ENCODE data around the gene PALMD.

DNA sequence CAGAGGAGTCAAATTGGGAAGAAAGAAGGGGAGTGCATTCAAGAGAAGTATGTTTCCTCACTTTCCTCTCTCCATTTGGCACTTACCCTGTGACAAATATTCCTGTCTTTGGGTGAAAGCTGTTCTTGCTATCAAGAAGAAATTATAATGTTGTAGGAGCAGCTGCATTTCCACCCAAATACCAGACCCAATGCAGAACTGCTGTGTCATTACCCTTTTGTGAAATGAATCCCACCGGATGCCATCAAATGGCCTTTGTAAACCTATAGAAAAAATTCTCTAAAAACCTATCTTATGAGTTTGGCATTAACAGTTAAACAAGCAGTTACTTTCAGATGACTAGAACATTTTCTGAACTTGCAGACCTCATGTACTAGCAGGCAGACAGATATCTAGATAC lies 16.7 kb upstream of the PALMD start:
- no peak for TF ChIP-seq TCF12 (IDR thresholded peaks at IDR 0.05; ENCODE audit: low read depth, low read length)
- no peak for TF ChIP-seq EP300 (IDR thresholded peaks at IDR 0.05; ENCODE audit: borderline replicate concordance in 1 of 2, low read depth in 2 of 2, low read length in 2 of 2)
- TF ChIP-seq, protein P1, sequence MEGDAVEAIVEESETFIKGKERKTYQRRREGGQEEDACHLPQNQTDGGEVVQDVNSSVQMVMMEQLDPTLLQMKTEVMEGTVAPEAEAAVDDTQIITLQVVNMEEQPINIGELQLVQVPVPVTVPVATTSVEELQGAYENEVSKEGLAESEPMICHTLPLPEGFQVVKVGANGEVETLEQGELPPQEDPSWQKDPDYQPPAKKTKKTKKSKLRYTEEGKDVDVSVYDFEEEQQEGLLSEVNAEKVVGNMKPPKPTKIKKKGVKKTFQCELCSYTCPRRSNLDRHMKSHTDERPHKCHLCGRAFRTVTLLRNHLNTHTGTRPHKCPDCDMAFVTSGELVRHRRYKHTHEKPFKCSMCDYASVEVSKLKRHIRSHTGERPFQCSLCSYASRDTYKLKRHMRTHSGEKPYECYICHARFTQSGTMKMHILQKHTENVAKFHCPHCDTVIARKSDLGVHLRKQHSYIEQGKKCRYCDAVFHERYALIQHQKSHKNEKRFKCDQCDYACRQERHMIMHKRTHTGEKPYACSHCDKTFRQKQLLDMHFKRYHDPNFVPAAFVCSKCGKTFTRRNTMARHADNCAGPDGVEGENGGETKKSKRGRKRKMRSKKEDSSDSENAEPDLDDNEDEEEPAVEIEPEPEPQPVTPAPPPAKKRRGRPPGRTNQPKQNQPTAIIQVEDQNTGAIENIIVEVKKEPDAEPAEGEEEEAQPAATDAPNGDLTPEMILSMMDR (IDR thresholded peaks at IDR 0.05; ENCODE audit: control extremely low read depth in 1 of 3, insufficient read depth in 1 of 3, low read depth in 1 of 3, low read length in 3 of 3), result no peak
- no peak for TF ChIP-seq SP4 (IDR thresholded peaks at IDR 0.05; ENCODE audit: low read length)
- TF ChIP-seq FOSL1 (IDR thresholded peaks at IDR 0.05; ENCODE audit: insufficient read depth, low read depth, low read length), result no peak
- no peak for TF ChIP-seq CHD1 (IDR thresholded peaks at IDR 0.05; ENCODE audit: low read depth, low read length)
- TF ChIP-seq EZH2 (IDR thresholded peaks at IDR 0.05; ENCODE audit: low read depth, low read length, severe bottlenecking), result no peak
- no peak for TF ChIP-seq POLR2A (IDR thresholded peaks at IDR 0.05; ENCODE audit: control extremely low read depth in 1 of 2, low read depth in 2 of 2, low read length in 2 of 2)
- TF ChIP-seq SUZ12 (IDR thresholded peaks at IDR 0.05; ENCODE audit: low read length), result no peak
- TF ChIP-seq BCL11A (IDR thresholded peaks at IDR 0.05; ENCODE audit: low read depth in 2 of 2, low read length in 2 of 2), result no peak
- no peak for TF ChIP-seq TAF1 (IDR thresholded peaks at IDR 0.05; ENCODE audit: low read depth, low read length)
